ENCODE measurements around the gene PTPN14.

PTPN14 gene

DNA sequence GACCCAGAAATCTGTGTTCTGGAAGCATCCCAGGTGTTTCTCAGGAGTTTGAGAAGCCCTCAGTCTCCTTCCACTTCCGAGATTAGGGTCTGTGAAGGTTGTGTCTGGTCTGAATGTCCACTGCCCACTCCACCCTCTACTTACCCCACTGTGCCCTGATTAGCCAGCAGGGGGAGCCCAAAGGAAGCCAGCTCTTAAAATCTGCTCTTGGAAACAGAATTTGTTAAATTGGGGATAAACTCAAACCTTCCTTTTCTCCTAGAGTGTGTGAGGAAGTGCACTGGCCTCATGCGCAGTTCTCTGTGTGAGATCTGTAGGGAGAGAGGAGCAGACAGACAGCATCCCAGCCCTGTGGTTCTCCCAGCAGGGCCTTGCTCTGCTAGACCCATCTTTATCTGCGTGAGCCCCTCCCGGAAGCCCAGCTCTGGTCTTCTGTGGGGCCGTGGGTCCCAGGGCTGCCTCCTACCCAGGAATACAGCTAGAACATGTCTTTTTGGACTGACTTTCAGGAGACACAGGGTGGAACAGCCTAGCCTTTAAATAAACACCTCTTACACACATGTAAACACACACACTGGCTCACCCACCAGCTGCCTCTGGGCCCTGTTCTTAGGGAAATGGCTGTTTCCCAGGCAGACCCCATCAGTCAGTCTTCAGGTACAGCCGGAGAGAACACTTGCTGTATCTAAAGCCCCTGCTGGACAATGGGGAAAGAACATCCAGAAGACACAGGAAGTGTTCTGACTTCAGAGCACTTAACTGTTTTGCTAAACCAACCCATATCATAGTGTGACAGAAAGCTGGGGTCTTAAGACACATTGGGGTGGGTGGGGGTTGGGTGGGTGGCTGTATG is 218.2 kb downstream of the PTPN14 start:
- DNase-seq (ENCODE audit: low read depth in 2 of 2), result no peak

DNA sequence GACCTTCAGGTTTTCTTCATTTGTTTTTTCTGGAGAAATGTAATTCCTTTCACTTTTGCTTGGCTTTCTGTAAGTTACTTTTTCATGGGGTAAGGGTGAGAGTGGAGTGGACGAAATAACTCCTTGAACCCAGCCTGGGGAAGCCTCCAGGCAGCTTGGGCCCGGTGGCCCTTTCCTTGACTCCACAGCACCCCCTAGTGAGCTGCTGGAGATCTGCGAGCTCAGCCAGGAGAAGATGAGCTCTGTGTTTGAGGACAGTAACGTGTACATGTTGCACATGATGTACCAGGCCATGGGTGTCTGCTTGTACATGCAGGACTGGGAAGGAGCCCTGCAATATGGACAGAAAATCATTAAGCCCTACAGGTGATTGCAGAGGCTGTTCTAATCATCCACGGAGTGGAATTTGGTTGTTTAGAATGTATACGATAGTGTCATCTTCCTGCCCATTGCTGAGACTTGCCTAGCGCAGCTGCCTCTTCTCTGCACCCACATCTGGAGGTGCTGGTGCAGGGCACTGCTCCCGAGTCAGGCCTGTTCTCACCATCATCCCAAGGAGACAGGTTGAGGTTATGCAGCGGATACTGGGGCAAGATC is 219.5 kb downstream of the PTPN14 start:
- DNase-seq (ENCODE audit: low read depth in 2 of 2), result no peak

DNA sequence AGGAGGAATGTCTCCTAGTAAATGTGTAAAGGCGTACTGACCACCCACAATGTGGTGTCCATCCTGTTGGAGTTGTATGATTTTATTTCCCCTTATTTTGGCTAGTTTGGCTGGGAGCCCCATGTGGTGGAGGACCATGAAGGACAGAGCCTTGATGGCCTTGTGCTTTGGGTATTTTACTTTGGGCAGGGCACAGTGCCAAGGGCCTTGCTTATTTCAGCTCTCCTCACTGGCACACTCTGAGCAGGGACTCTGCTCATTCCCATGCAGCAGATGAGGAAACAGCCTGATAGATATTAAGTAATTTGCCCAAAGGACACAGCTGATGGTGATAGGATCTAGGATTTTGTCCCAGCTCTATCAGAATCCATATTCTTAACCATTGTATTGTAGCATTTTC is 220.2 kb downstream of the PTPN14 start:
- DNase-seq (ENCODE audit: low read depth in 2 of 2), result no peak

DNA sequence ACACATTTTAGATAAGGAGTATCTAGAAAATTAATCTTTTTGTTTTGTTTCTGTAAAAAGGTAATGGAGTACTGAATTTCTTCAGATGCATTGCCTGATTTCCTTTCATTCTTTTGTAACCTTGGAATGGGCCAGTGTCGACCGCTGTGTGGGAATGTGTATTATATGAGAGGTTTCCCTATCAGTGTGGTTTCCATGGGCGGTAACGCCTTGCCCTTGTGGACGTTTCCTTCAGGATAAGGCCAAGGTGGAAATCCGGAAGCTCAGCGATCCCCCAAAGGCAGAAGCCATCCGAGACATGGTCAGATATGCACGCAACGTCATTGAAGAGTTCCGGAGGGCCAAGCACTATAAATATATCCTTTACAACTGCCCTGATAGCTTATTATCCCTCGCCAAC is 220.7 kb downstream of the PTPN14 start:
- no peak for DNase-seq (ENCODE audit: low read depth in 2 of 2)

DNA sequence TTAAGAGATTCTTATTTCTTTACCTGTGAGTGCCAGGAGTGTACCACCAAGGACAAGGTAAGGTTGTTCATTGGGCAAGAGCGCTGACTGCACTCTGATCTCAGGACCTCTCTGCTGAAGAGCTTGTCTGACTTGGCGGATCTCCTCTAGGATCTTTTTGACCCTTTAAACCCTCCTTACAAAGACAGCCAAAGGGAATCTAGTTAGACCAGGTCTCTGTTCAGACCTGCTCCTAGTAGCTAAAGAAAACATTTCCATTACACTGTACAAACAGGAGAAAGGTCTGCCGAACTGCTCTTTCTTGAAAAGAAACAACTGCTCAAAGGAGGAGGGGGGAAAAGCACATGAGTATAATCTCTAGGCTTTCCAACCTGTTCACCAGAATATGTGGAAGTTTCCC is 221.2 kb downstream of the PTPN14 start:
- no peak for DNase-seq (ENCODE audit: low read depth in 2 of 2)

DNA sequence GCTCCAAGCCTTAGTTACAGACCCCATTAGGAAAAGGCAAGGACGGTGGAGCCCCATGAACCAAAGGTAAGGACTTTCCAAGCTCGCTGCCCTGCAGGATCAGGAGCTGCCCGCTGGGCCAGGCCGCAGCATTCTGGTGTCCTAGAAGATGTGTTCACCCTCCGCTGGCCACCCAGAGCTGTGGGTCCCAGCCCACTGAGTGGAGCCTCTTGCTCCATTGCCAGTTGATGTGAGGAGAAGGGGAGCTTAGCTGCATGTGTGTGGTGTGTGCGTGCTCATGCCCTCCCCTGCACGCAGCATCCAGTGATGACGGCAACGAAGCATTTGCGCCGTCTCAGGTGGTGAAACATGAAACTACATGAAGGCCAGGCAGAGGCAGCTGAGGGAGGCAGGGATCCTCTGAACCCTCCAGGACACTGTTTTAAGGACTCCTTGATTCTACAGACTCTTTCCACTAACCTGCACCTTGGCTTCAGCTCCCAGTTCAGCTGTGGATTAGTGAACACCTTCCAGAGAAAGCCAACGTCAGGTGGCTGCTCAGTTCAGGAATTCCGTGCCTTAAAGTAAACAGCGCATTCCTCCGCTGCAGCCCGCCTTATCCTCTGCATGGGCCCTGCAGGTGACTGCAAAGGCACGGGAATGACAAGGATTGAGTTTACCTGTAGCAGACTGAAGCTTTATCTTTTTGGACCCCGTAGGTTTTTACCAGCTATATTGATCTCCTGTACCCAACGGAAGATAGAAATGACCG is 221.8 kb downstream of the PTPN14 start:
- DNase-seq (ENCODE audit: low read depth in 2 of 2), result no peak

DNA sequence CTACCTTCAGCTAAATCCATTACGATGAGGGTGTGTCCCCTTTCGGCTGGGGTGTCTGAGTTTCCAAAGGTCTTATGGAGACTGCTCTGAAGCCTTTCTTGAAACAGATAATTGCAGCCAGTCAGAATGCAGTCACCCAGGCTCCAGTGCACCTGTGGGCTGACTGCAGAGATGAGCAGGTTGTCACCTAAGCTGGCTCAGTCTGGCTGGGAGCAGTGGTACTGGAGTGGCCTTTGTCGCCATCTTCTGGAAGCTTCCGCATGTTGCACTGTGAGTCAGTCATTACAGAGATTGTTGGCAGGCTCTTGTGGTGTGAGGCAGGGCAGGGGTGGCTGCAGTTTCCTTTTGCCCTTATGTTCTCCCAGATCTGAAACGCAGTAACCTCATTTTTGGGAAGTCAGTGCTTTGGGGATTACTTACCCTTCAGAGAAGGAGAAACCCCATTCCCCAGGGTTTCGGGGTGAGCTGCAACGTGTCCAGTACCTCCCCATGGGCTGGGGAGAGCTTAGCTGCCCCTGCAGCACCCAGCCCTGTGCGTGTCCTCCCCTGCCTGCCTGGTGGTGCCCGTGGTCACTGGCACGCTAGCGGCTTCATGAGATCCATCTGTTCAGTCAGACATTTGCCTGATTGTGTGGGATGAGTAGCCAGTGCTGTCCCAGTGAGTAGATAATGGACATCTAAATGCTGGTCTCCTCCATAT is 222.5 kb downstream of the PTPN14 start:
- DNase-seq (ENCODE audit: low read depth in 2 of 2), result peak; percentile 52 to 61

DNA sequence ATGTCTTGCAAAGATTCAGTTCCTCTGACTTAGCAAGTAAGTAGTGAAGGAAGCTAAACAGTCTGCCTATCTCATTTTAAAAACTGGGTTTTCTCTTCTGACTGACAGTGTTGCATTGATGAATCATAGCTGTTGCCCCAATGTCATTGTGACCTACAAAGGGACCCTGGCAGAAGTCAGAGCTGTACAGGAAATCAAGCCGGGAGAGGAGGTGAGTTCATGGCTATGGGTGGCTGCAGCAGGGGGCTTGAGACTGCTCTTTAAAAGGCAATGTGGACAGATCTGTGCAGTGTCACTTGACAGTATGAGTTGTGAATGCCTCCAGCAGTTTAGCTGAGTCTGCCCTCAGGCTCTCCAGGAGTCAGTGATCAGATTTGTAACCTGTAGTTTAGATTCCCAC is 223.9 kb downstream of the PTPN14 start:
- no peak for DNase-seq (ENCODE audit: low read depth in 2 of 2)

DNA sequence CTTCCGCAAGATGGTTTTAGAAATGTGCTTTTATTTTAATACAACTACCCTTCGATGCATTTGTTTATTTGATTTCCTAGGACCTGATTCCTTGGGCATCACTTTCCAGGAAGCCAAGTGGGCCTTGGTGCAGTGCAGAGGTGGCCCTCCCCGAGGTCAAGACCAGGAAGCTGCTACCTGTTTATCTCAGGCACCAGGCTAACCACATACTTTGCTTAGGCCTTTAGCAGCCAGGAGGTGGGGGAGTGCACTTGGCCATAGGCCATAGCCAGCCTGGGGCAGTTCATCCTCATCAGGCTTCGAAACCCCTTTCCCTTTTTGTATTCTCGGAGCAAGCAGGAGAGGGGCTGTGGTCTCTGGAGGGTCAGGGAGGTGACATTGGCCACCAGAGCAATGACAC is 225.0 kb downstream of the PTPN14 start:
- DNase-seq (ENCODE audit: low read depth in 2 of 2), result no peak

DNA sequence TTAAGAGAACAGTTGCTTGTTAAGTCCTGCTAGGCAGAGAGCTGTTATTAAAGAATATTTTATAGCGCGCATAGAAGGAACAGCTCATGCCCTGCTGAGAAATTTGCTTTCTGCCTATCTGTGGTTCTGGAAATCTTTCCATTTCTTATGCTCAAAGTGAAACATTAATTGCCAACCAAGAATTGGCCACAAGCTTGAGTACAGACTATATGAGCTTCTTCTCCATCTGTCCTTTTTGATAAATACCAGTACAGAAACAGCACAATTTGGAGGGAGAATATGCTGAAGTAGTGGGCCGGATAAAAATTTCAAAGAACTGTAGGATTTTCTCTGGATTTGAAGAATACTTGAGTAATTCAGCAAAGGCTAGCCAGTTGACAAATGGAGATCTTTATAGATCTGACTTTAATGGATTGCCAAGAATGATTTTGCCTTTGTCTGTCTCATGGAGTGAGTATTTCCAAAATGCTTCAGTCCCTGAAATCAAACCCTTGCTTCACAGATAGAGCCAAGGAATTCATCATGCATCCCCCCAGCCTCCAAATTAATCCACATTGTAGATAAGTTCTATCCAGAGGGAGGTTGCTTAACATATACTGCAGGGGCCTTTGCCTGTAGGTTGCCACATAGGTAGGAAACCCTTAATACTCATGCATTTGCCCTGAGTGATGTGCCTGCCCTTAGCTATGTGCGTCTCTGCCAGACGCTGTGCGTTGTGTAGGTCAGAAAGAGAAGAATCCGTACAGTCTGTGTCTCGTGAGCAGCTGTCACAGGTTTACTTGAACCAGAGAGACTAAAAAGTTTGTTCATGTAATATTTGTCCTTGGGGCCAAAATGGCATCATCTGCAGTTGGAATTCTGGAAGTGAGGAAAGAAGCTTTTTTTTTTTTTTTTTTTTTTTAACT is 226.3 kb downstream of the PTPN14 start:
- no peak for DNase-seq (ENCODE audit: low read depth in 2 of 2)

DNA sequence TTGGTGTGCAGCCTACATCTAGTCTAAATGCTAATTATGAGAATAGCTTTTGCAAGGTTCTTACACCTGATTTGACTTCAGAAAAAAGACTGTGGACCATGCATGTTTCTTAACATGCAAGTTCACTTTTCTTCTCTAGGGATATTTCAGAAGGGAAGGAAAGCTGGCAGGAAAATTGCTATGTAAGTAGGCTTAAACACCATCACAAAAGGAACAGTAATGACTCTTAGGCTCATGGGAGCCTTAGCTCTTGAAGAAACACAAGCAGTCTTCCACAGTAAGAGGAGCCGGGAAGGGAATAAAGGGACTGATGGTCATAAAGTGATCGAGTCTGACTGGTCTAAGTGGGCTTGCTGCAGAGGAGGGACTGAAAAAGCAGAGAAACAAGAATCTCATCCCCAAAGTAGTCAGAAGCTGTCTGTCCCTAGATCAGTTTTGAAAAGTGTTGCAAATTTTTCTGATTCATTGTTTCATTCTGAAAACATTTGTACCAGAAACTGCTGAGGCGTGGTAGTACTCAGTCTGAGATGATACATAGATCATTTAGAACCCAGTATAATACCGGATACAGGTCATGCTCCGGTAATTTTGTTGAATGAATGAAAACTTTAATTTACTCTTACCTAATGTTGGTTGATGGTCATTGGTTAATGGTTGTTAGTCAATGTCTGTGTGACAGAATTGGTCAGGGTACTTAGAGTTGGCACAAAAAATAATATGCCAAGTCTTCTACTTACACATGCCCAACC is 229.5 kb downstream of the PTPN14 start:
- DNase-seq (ENCODE audit: low read depth in 2 of 2), result no peak

DNA sequence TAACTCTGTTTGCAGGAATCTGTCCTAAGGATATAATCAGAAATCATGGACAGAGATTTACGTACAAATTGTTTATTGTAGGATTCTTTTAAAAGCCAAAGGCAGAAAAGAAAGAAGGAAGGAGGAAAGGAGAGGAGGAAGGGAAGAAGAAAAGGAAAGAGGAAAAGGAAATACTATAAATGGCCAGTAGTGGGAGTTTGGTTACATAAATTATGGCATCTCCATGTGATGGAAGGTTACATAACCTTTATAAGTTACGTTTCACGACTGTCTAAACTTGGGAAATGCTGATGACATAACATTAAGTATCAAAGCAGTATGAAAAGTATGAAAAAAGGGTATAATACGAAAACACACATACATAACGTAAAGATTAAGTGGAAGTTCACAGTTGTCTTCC is 231.5 kb downstream of the PTPN14 start:
- no peak for DNase-seq (ENCODE audit: low read depth in 2 of 2)

DNA sequence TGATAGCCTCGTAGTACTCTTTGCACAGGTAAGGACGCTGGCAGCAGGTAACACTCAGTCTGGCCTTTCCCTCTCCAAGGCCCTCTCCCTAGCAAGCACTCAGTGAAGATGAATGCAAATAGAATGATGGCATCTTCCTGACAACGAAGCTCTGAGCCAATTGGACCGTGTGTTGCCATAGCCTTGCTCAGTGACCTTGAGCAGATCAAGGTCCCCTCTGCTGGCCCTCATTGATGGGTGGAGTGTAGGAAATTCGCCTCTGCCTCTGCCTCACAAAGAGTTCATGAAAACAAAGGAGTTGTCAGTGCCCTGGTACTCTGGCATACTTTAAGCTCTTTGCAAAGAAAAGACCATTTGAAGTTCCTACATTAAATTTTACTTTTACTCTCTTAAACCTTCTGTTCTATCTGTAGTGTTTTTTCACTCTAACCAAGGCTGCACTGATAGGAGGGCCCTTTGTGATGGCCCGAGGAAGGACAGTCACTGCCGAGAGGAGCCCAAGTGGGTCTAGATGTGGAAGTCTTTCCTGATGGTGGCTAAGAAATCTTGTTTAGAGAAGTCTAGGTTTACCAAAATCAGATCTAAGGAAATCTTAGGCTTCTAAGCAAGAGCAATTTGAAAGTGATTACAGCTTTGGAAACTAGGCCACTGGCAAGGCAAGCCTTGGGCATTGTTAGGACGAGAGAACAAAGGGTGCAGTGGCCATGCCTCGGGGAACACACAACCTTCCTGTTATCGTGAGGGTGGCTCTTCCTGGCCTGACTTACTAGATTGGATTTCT is 232.3 kb downstream of the PTPN14 start:
- DNase-seq (ENCODE audit: low read depth in 2 of 2), result no peak

DNA sequence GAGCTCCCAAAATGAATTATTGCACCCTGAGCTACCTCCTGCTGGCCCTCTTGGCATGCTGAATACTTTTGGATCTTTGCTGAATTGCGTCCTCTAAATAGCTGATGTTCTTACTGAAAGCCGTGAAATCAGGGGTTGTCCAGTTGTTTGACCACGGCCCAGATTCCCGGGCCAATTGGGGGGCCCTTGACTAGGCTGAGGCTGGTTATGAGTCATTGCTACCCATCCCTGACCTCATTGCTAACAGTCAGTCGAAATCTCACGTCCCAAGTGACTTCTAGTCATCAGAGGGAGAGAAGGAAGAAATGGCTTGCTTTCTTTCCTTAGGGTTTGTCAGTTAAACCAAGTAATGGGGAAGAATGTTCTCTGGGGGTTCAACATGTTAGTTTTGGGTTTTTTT is 233.0 kb downstream of the PTPN14 start:
- no peak for DNase-seq (ENCODE audit: low read depth in 2 of 2)

DNA sequence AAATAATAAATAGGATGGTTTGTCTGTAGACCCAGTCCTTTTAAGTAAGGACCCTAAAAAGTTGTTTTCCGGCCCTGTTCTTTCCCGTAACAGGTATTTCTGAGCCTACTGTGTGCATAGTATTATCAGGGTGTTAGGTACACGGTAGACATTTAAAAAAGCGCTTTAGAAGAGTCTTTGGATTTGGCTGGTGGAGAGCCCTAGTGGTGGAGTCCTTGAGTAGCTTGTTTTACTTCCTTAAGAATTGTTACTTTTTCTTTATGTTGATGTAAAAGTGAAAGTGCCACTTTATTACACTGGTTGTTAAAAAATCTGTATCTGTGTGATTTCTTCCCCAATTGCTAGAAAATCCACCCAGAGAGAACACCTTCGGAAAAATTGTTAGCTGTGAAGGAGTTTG is 233.7 kb downstream of the PTPN14 start:
- no peak for DNase-seq (ENCODE audit: low read depth in 2 of 2)

DNA sequence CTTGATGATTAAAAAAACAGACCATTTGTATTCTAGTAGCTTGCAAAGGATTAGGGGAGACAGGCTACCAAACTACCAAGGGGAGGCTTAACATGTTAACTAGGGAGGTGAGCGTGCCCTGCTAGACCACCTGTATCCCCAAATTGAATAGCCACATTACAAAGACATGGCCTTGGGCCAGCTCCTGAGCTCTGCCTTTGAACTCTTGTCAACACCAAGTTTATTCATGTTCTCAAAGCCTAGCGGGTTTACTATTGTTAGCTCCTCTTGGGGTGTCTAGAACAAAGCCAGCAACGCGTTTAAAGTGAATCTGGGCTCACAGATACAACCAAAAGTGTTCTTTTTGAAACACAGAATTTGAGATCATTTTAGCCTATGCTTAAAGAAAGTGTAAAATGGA is 234.1 kb downstream of the PTPN14 start:
- DNase-seq (ENCODE audit: low read depth in 2 of 2), result no peak

DNA sequence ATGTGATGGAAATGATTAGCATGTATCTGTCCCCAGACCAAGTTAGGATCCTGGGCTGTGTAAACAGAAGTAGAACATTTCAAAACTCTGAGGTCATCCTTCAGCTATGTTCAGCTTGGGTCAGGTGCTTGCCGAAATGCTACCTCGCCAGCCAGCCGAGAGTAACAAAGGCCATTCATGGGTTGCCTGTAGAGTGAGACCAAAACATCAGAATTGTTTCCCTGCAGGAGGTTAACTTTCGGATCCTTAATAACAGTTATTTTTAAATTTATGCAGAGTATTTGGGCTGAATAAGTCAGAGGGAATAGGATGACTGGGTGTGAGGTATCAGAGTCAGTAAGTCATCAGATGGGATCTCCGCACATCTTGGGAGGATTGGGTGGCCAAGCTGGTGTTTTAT is 234.8 kb downstream of the PTPN14 start:
- no peak for DNase-seq (ENCODE audit: low read depth in 2 of 2)

DNA sequence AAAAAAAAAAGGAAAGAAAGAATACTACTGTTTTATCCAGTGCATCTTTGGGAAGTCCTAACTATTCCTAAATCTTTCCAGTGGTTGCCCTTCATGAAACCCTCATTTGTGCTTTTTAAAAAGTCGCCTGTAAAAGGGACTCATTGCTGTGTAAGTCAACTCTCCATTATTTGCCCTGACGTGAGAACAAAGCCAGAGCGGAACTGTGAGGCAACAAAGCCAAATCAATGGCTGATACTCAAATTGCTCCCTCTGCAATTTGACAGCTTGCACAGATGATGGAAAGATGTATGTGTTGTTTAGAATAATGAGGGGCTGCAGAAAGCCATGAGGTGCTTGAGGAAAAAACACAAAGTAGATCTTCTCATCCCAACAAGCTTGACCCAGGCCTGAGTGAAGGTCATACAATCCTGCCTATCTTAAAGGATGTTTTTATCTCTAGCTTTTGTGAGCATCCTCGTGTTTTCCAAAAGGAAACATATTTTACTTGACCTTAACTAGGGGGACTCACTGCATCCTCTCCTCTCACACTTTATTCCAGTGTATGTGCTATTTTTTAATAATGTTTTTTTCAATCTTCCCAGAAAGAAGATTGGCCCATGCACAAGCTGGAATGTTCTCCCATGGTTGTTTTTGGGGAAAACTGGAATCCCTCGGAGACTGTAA is 237.1 kb downstream of the PTPN14 start:
- no peak for DNase-seq (ENCODE audit: low read depth in 2 of 2)

DNA sequence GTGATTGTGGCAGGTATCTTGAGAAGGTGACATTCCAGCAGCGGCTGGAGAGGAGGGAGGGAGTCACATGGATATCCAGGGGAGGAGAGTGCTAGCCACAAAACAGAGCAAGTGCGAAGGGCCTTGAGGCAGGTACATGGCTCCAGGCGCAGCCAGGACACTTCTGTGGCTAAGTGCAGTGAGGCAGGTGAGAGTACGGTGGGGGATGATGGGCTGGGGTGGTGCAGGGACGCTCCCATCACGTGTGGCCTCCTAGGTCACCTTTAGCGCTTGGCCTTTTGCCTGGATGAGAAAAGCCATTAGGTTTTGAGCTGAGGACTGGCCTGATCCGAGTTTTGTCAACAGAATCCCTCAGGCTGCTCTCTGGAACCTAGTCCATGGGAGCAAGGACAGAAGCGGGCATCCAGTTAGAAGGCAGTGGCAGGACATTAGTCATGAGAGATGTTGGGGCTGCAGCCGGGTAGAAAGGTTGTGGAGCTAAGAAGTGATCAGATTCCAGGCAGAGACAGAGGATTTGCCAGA is 238.8 kb downstream of the PTPN14 start:
- no peak for DNase-seq (ENCODE audit: low read depth in 2 of 2)
